Omental fat pad (tissue), 4 donors: Measurements from ENCODE around the gene PIGM. TPM values are rescaled to one million over a fixed set of nuclear protein-coding genes. Genes with fewer than 3 reads are reported as not detected.

Experiments used
- ATAC-seq: fragments of 150-250 bp; one replicate; pipeline ENCODE4 v1.9.1; 2016; ENCODE audit warnings: mild to moderate bottlenecking, moderate library complexity; ENCODE audit not compliant: low FRiP score
- DNase-seq: peaks from one replicate; pipeline ENCODE4 v3.0.0-alpha.2; 2019; ENCODE audit warnings: low spot score
- total RNA-seq, 4 donors: library from RNA; depleted of rRNA; stranded (reverse); fragments of >200 nt; gene quantifications; one replicate each; pipeline ENCODE4 v1.1.0, GENCODE V29; 2016
- TF ChIP-seq, protein P1 (sequence below), 3 donors: fragments of 450-650 bp; IDR thresholded peaks; one replicate each; pipeline ENCODE4 v1.5.1; 2016 to 2017; ENCODE audit warnings: antibody characterized with exemption in 3 of 3, mild to moderate bottlenecking in 3 of 3, moderate library complexity in 2 of 3

The PIGM gene
- total RNA-seq, 4 donors from 2014 or later: 3.0 to 4.7 (median 4.0) TPM

DNA sequence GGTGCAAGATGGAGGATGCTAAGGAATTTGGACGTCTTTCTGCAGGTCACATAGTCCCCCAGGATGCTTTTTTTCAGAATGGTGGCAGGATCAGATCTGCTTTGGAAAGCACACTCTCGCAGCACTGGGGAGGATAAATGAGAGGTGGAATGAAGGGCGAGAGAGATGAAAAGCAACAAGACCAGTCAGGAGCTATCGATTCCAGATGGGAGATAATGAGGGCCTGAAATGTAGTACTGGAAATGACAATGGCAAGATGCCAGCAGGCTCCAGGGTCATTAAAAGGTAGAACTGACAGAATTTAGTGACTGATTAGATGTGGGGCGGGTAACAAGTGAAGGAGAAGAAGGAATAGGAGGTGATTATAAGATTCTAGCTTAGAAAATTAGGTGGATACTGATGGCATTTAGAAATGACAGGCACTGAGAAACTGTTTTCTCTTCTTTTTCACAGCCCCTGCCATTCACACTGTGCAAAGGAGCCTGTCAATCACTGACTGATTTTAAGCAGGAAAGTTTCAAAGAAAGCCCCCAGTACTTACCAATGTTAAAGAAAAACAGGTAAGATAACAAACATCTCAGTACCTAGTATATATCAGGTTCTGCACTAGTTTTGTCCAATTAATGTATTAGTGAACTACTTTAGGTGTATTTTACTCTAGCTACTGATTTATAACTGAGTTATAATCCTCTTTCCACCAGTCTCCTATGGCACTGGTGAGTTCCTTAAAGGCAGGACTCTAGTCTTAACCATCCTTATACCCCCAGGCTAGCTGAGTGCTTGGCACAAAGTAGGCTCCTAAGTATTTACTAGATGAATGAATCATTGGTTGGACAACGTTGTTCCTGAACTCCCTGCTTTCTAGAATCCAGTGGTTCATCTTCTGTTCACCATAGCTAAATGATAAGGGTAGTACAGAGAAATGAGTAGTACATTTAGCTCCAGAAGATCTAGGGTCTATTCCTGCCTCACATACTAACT lies 9.2 kb downstream of the PIGM start:
- ATAC-seq (no peak), DNase-seq (no peak)
- TF ChIP-seq, protein P1, sequence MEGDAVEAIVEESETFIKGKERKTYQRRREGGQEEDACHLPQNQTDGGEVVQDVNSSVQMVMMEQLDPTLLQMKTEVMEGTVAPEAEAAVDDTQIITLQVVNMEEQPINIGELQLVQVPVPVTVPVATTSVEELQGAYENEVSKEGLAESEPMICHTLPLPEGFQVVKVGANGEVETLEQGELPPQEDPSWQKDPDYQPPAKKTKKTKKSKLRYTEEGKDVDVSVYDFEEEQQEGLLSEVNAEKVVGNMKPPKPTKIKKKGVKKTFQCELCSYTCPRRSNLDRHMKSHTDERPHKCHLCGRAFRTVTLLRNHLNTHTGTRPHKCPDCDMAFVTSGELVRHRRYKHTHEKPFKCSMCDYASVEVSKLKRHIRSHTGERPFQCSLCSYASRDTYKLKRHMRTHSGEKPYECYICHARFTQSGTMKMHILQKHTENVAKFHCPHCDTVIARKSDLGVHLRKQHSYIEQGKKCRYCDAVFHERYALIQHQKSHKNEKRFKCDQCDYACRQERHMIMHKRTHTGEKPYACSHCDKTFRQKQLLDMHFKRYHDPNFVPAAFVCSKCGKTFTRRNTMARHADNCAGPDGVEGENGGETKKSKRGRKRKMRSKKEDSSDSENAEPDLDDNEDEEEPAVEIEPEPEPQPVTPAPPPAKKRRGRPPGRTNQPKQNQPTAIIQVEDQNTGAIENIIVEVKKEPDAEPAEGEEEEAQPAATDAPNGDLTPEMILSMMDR (IDR thresholded peaks at IDR 0.05): no peak

DNA sequence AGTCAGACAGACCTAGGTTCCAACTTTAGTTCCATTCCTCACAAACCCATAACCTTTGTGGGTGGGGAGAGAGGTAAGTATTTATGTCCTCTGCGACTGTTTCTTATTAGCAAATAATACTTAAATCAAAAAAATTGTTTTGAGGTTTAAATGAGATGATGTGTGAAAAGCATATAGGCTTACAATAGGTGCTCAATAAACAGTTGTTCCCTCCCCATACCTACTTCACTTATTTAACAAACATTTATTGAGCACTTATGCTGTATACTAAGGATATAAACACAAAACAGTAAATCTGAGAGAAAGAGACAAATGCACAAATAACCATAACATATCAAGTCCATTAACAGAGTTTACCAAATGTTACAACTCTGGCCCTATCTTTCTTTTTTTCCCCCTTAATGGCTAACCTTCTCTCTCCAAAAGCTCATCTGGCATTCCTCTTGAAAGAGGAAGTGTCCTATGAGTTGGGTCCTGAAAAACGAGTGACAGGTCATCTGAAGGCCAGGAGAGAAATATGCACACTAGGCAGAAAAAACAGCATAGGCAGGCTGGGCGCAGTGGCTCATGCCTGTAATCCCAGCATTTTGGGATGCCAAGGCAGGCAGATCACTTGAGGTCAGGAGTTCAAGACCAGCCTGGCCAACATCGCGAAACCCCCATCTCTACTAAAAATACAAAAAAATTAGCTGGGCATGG lies 10.3 kb downstream of the PIGM start:
- ATAC-seq: no peak
- DNase-seq: no peak
- TF ChIP-seq, protein P1 (IDR thresholded peaks at IDR 0.05): no peak

DNA sequence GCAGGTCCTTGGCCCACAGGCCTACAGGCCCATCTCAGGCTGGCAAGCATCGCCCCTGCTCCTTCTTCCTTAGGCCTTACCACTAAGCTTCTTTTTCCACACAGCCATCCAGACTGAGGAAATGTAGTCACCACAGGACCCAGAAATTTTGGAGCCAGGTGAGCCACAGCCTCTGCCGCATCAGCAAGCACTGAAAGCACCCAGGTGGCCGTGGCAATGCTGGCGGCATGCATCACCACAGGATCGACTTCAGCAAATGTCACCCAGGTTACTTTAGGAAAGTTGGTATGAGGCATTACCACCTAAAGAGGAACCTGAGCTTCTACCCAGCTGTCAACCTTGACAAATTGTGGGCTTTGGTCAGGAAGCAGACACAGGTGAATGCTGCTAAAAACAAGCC lies 11.6 kb downstream of the PIGM start:
- ATAC-seq: no peak
- no peak for DNase-seq
- TF ChIP-seq, protein P1 (IDR thresholded peaks at IDR 0.05): no peak

DNA sequence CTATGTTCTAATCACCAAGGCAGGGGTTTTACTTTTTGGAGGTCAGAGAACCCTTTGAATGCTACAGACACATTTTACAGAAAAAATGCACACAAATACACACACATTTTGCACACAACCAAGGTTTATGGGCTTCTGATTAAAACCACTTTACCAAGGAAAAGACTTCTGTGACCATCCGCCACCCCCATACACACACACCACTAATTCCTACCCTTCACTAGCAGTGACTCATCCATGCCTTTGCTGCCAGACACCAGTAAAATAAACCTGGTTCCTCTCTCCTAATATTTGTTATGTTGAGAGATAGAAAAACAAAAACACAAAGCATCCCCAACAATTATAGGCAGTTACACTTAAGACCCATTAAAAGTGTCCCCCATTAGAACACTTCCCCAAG lies 12.9 kb downstream of the PIGM start:
- DNase-seq (no peak), ATAC-seq (no peak)
- TF ChIP-seq, protein P1 (IDR thresholded peaks at IDR 0.05): no peak

DNA sequence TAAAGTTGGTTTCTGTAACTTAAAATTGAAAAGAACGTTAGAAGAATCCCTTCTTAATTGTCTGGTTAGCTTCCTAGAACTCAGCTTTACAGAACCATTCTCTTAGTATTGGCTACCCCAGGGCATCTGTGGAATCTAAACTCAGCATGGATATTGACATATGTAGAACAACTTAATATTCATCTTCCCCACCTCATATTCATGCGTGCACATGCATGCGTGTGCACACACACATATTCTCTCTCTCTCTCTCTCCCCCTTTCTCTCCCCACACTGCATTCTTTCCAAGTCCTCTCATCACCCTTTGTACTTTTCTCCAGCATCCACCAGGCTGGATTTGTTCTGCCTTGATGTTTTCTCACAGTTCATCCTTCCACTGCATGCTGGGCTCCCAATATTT lies 13.4 kb downstream of the PIGM start:
- TF ChIP-seq, protein P1 (IDR thresholded peaks at IDR 0.05): no peak
- DNase-seq (no peak), ATAC-seq (no peak)

DNA sequence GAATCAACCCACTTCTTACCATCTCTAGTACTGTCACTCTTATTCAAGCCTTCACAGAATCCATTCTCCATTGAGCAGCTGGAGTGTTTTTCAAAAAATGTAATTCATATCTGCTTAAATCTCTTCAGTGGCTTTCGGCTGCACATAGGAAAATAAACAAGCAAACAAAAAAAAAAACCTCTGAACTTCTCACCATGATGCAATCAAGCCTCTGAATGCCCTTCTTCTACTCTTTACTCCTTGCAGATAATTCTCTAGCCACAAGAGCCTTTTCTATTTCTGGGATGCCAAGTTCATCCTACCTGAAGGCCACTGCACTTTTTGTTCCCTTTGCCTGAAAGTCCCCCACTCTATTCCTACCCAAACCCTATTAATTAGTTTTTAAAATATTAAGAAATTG lies 14.2 kb downstream of the PIGM start:
- TF ChIP-seq, protein P1 (IDR thresholded peaks at IDR 0.05): no peak
- DNase-seq (no peak), ATAC-seq (no peak)
